Left ventricle myocardium inferior (tissue), 1 donor: ENCODE results near the gene VENTX. TPM values are rescaled to one million over a fixed set of nuclear protein-coding genes. Genes with fewer than 3 reads are reported as not detected.

ENCODE experiments used
- DNase-seq: peaks from one replicate; pipeline ENCODE4 v3.0.0-alpha.2; 2020
- H3K27ac ChIP-seq: fragments of 200-600 bp; replicated peaks from 2 replicates; pipeline ENCODE4 v1.8.0; 2021
- H3K27me3 ChIP-seq: fragments of 200-600 bp; 2 replicates; pipeline ENCODE4 v1.8.0; 2021; ENCODE audit warnings: low read depth
- H3K36me3 ChIP-seq: fragments of 200-600 bp; 2 replicates; pipeline ENCODE4 v1.8.0; 2021
- H3K4me1 ChIP-seq: fragments of 200-600 bp; 2 replicates; pipeline ENCODE4 v1.8.0; 2021
- H3K4me3 ChIP-seq: fragments of 200-600 bp; 2 replicates; pipeline ENCODE4 v1.8.0; 2021; ENCODE audit warnings: mild to moderate bottlenecking, moderate library complexity
- H3K9me3 ChIP-seq: fragments of 200-600 bp; replicated peaks from 2 replicates; pipeline ENCODE4 v1.8.0; 2021
- intact Hi-C: fragments of 100-400 bp; cut with micrococcal nuclease; formaldehyde crosslinking; loops from one replicate; pipeline ENCODE4 v1.11.0; 2022
- total RNA-seq: library from RNA; stranded (reverse); fragmentation: NEBNext Ultra II Directional; extraction: Animal tissue kit (Norgen Biotek cat#: 25700); gene quantifications from one replicate; pipeline ENCODE4 v1.2.1, GENCODE V29; 2021
- TF ChIP-seq, protein P1 (sequence below): fragments of 200-600 bp; IDR thresholded peaks from 2 replicates; pipeline ENCODE4 v1.8.0; 2021; ENCODE audit warnings: antibody characterized with exemption, mild to moderate bottlenecking, borderline replicate concordance
- donor health status: DM: no; HTN: yes; CAD: no; lungs with severe emphysema.

The VENTX gene
- total RNA-seq, 1 donor from 2014 or later = 0.33 TPM

DNA sequence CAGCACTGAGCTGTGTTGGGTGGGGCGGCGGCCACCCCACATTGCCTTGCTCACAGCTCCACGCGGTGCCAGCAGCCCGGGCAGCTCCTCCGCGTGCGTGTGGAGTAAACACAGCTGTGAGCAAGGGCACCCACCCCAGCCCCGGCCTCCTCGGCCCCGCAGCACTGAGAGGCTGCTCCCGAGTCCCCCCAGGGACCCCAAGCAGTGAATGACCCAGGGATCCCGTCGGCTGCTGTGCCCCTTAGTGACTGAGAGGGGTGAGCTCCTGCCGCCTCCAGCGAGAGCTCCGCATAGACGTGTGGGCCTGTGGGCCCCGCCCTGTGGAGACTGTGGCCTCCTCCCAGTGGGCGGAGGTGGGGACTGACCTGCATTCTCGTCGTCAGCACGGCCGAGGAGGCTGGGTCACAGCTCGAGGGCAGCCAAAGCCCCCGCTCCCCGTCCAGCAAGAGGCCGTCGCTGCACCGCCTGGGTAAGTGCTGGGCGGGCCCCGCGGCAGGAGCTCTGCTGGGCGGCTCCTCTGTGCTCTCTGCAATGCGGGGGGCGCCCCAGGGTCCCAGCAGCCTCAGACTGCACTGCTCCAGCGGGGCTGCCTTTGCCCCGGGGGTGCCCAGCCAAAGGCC, 37.6 kb upstream of the VENTX start:
- Histone ChIP-seq H3K9me3 (no peaks in the 10 kb centered on the region), H3K4me3 (no peak overlapping the region), H3K4me1 (no peaks in the 10 kb centered on the region), H3K36me3 (no peaks in the 10 kb centered on the region), H3K27ac (no peak overlapping the region), H3K27me3 (peaks cover 78% of the 10 kb centered on the region)
- DNase-seq = no peak
- intact Hi-C loops = no loop called here
- TF ChIP-seq, protein P1, sequence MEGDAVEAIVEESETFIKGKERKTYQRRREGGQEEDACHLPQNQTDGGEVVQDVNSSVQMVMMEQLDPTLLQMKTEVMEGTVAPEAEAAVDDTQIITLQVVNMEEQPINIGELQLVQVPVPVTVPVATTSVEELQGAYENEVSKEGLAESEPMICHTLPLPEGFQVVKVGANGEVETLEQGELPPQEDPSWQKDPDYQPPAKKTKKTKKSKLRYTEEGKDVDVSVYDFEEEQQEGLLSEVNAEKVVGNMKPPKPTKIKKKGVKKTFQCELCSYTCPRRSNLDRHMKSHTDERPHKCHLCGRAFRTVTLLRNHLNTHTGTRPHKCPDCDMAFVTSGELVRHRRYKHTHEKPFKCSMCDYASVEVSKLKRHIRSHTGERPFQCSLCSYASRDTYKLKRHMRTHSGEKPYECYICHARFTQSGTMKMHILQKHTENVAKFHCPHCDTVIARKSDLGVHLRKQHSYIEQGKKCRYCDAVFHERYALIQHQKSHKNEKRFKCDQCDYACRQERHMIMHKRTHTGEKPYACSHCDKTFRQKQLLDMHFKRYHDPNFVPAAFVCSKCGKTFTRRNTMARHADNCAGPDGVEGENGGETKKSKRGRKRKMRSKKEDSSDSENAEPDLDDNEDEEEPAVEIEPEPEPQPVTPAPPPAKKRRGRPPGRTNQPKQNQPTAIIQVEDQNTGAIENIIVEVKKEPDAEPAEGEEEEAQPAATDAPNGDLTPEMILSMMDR = no peak

DNA sequence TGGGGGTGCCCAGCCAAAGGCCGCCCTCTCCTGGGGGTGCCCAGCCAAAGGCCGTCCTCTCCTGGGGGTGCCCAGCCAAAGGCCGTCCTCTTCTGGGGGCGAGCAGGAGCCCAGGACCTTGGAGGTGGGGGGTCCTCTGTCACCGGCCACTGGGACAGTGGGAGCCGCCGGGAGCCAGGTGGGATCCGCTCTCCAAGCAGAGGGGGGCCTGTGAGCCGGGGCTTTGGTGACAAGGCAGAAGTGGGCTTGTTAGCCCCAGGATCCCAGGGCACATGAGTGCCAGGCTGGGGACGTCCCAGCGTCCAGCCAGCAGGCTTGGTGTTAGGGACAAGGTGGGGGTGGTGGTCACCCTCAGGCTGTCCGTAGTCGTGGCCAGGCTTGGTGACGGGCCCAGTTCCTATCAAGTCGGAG, 37.0 kb upstream of the VENTX start:
- Histone ChIP-seq H3K9me3 (no peaks in the 10 kb centered on the region), H3K4me1 (no peaks in the 10 kb centered on the region), H3K4me3 (no peak overlapping the region), H3K27me3 (peaks cover 80% of the 10 kb centered on the region), H3K36me3 (no peaks in the 10 kb centered on the region), H3K27ac (no peak overlapping the region)
- intact Hi-C loops = no loop called here
- TF ChIP-seq, protein P1 = no peak
- DNase-seq = no peak

DNA sequence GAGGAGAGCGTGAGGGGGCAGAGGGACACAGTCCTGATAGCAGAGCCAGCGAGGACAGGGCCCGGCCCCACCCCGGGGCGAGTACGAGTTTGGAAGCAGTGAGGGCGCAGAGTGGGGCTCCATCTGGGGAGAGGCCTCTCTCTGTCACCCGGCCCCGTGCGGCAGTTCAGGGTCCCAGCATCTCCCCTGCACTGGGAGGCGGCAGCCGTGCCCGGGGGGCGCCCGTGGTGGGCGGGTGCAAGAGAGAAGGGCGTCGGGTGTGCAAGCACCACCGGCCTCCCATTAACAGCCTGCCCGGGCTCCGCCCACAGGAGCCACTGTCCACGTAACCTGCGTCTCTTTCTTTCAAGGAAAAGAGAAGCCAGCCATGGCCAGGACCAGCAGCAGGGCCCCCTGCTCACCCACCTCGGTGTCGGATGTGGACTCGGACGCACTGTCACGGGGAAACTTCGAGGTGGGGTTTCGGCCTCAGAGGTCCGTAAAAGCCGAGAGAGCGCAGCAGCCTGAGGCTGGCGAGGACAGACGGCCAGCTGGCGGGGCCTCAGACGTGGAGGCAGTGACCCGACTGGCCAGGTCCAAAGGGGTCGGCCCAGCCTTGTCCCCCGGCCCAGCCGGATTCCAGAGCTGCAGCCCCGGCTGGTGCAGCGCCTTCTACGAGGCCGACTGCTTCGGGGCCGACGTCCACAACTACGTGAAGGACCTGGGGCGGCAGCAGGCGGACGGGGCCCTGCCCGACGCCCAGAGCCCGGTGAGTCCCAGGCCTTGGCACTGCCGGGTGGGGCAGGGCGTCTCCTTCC, 36.3 kb upstream of the VENTX start:
- no peak for DNase-seq

GRCh38 chr10:133201948-133202725, 35.5 kb upstream of the VENTX start:
- H3K4me3 ChIP-seq = no peak overlapping the region
- peaks cover 78% of the 10 kb centered on the region for H3K27me3 ChIP-seq
- H3K4me1 ChIP-seq = no peaks in the 10 kb centered on the region
- intact Hi-C loops = no loop called here
- H3K36me3 ChIP-seq = no peaks in the 10 kb centered on the region
- H3K27ac ChIP-seq = no peak overlapping the region
- no peak for DNase-seq
- no peaks in the 10 kb centered on the region for H3K9me3 ChIP-seq
- TF ChIP-seq, protein P1 = no peak

More for the DNA sequence above, 36.3 kb upstream of the VENTX start:
- H3K9me3 ChIP-seq = no peaks in the 10 kb centered on the region
- no peaks in the 10 kb centered on the region for H3K4me1 ChIP-seq
- H3K36me3 ChIP-seq = no peaks in the 10 kb centered on the region
- no peak overlapping the region for H3K4me3 ChIP-seq
- H3K27me3 ChIP-seq = peaks cover 78% of the 10 kb centered on the region
- intact Hi-C loops = no loop called here
- TF ChIP-seq, protein P1 = no peak
- no peak overlapping the region for H3K27ac ChIP-seq

- no peaks in the 10 kb centered on the region for H3K4me1 ChIP-seq
- no peak for DNase-seq
- intact Hi-C loops = no loop called here
- H3K4me3 ChIP-seq = no peak overlapping the region
- peaks cover 78% of the 10 kb centered on the region for H3K27me3 ChIP-seq
- TF ChIP-seq, protein P1 = no peak
- no peaks in the 10 kb centered on the region for H3K9me3 ChIP-seq
- no peaks in the 10 kb centered on the region for H3K36me3 ChIP-seq
- no peak overlapping the region for H3K27ac ChIP-seq
Observed at GRCh38 chr10:133202778-133203651, 34.6 kb upstream of the VENTX start.
